IMR-90 (cell line): ENCODE results near the gene TMPRSS15. TPM values are rescaled to one million over a fixed set of nuclear protein-coding genes. Genes with fewer than 3 reads are reported as not detected.

Experiments used
- ATAC-seq: fragments of 200-7000 bp; cut with Tn5 transposase; 2 replicates; pipeline ENCODE4 v1.9.1; 2020; ENCODE audit warnings: low read depth, mild to moderate bottlenecking, moderate library complexity
- BruUV-seq: library from RNA; stranded (reverse); fragments of 400-500 nt; replicated peaks from 2 replicates; lab custom pipeline; 2021; lab: Mats Ljungman, UMichigan
- CTCF ChIA-PET: fragments of 300-600 bp; formaldehyde crosslinking; extraction: SDS; loops from one replicate; lab custom pipeline; 2021; ENCODE audit warnings: antibody characterized with exemption; lab: Yijun Ruan, JAX
- POLR2A ChIA-PET: fragments of 300-600 bp; sonication (Branson Sonifier 250); formaldehyde crosslinking; loops from one replicate; lab custom pipeline; 2022; ENCODE audit warnings: antibody characterized with exemption; ENCODE audit not compliant: unreplicated experiment; lab: Charles Lee
- DNase-seq: peaks from one replicate; pipeline ENCODE4 v3.0.0; 2013
- H2AFZ ChIP-seq: replicated peaks from 2 replicates; pipeline ENCODE3; 2013; ENCODE audit warnings: low read length, mild to moderate bottlenecking; ENCODE audit not compliant: poor library complexity
- H2AK5ac ChIP-seq: 2 replicates; pipeline ENCODE4 v1.6.1; 2013; ENCODE audit warnings: low read depth, low read length, inconsistent platforms
- H2AK9ac ChIP-seq: replicated peaks from 2 replicates; pipeline ENCODE3; 2013; ENCODE audit warnings: mild to moderate bottlenecking, low read depth, low read length, moderate library complexity; ENCODE audit not compliant: poor library complexity
- H2BK120ac ChIP-seq: 2 replicates; pipeline ENCODE4 v1.6.1; 2013; ENCODE audit warnings: low read depth, low read length, inconsistent platforms
- H2BK15ac ChIP-seq: 3 replicates; pipeline ENCODE4 v1.6.1; 2013; ENCODE audit warnings: low read depth, low read length, inconsistent platforms
- H2BK20ac ChIP-seq: 2 replicates; pipeline ENCODE4 v1.6.1; 2013; ENCODE audit warnings: low read depth, mild to moderate bottlenecking, inconsistent platforms, low read length, moderate library complexity
- H2BK5ac ChIP-seq: 2 replicates; pipeline ENCODE4 v1.6.1; 2013; ENCODE audit warnings: mild to moderate bottlenecking, low read depth, low read length, inconsistent platforms; ENCODE audit not compliant: poor library complexity, severe bottlenecking
- H3K14ac ChIP-seq: replicated peaks from 2 replicates; pipeline ENCODE4 v1.6.1; 2013; ENCODE audit warnings: low read depth, low read length, inconsistent platforms
- H3K18ac ChIP-seq: 2 replicates; pipeline ENCODE4 v1.6.1; 2013; ENCODE audit warnings: low read depth, low read length, control low read depth
- H3K23ac ChIP-seq: 2 replicates; pipeline ENCODE4 v1.6.1; 2013; ENCODE audit warnings: low read depth, low read length, inconsistent platforms
- H3K27ac ChIP-seq: 2 replicates; pipeline ENCODE4 v1.5.1; 2013; ENCODE audit warnings: mild to moderate bottlenecking, control low read depth, low read length; ENCODE audit not compliant: insufficient read depth
- H3K27me3 ChIP-seq: 2 replicates; pipeline ENCODE4 v1.6.1; 2013; ENCODE audit warnings: low read length; ENCODE audit not compliant: control insufficient read depth, insufficient read depth
- H3K36me3 ChIP-seq: 2 replicates; pipeline ENCODE4 v1.6.1; 2013; ENCODE audit warnings: low read length, mixed read lengths; ENCODE audit not compliant: control insufficient read depth, insufficient read depth
- H3K4ac ChIP-seq: 2 replicates; pipeline ENCODE4 v1.6.1; 2013; ENCODE audit warnings: low read depth, low read length, inconsistent platforms
- H3K4me1 ChIP-seq: 2 replicates; pipeline ENCODE4 v1.6.1; 2013; ENCODE audit warnings: low read length, mixed read lengths; ENCODE audit not compliant: control insufficient read depth, insufficient read depth
- H3K4me2 ChIP-seq: 2 replicates; pipeline ENCODE4 v1.6.1; 2013; ENCODE audit warnings: low read depth, mild to moderate bottlenecking, control low read depth, low read length, moderate library complexity
- H3K4me3 ChIP-seq: 2 replicates; pipeline ENCODE4 v1.5.1; 2013; ENCODE audit warnings: low read depth, mild to moderate bottlenecking, control low read depth, low read length, moderate library complexity; ENCODE audit not compliant: insufficient read depth
- H3K56ac ChIP-seq: 2 replicates; pipeline ENCODE4 v1.6.1; 2013; ENCODE audit warnings: low read length, inconsistent platforms; ENCODE audit not compliant: insufficient read depth; ENCODE audit errors: extremely low read depth
- H3K79me1 ChIP-seq, 2 experiments: 2 replicates each; pipeline ENCODE4 v1.6.1; 2013; ENCODE audit warnings: low read length in 2 of 2, inconsistent platforms in 1 of 2, low read depth in 1 of 2
- H3K9ac ChIP-seq: 2 replicates; pipeline ENCODE4 v1.6.1; 2013; ENCODE audit warnings: low read depth, low read length, control low read depth
- H3K9me1 ChIP-seq: 2 replicates; pipeline ENCODE4 v1.6.1; 2013; ENCODE audit warnings: low read length, inconsistent platforms; ENCODE audit not compliant: insufficient read depth
- H3K9me3 ChIP-seq: 2 replicates; pipeline ENCODE4 v1.6.1; 2013; ENCODE audit warnings: low read length; ENCODE audit not compliant: control insufficient read depth, insufficient read depth
- H4K20me1 ChIP-seq: 2 replicates; pipeline ENCODE4 v1.6.1; 2013; ENCODE audit warnings: low read length, inconsistent platforms; ENCODE audit not compliant: insufficient read depth
- H4K5ac ChIP-seq: 2 replicates; pipeline ENCODE4 v1.6.1; 2013; ENCODE audit warnings: mild to moderate bottlenecking, low read depth, low read length, control low read depth
- H4K8ac ChIP-seq, 2 experiments: 2 replicates each; pipeline ENCODE4 v1.6.1; 2013; ENCODE audit warnings: low read depth in 2 of 2, low read length in 2 of 2, control low read depth in 1 of 2, inconsistent platforms in 1 of 2
- H4K91ac ChIP-seq: 2 replicates; pipeline ENCODE4 v1.6.1; 2013; ENCODE audit warnings: low read depth, low read length, inconsistent platforms; ENCODE audit not compliant: insufficient read depth
- CHD1 ChIP-seq: IDR thresholded peaks from 2 replicates; pipeline ENCODE4 v1.6.1; 2012; ENCODE audit warnings: low read depth, low read length, improper control_type of control experiment
- CTCF ChIP-seq: conservative IDR thresholded peaks from 2 replicates; pipeline ENCODE4 v1.5.1; 2012; ENCODE audit warnings: mild to moderate bottlenecking, low read depth, low read length, improper control_type of control experiment
- ELK1 ChIP-seq: fragments of 150-350 bp; IDR thresholded peaks from 2 replicates; pipeline ENCODE4 v1.6.1; 2016; ENCODE audit warnings: low read depth, mild to moderate bottlenecking, low read length, moderate library complexity, borderline replicate concordance
- RCOR1 ChIP-seq: IDR thresholded peaks from 2 replicates; pipeline ENCODE4 v1.6.1; 2012; ENCODE audit warnings: mild to moderate bottlenecking, low read length, improper control_type of control experiment; ENCODE audit not compliant: insufficient replicate concordance
- WGBS, 2 experiments: methylation state at CpG; one replicate each; pipeline versions ENCODE4 v1.1.5 to v1.1.7; 2013; ENCODE audit warnings: missing lambda C conversion rate in 2 of 2; ENCODE audit not compliant: insufficient read length in 1 of 2; ENCODE audit errors: extremely low coverage in 2 of 2; 5-methylcytosine and 5-hydroxymethylcytosine counted together
- dilution Hi-C: fragments of 300-500 bp; cut with HindIII; formaldehyde crosslinking; loops from one replicate; pipeline ENCODE4 v1.14.3; 2018; ENCODE audit warnings: low sequenced_read_pairs; ENCODE audit not compliant: unreplicated experiment
- in situ Hi-C: fragments of 300-500 bp; cut with MboI; formaldehyde crosslinking; loops from 3 replicates; pipeline ENCODE4 v1.14.3; 2019; ENCODE audit warnings: low sequenced_read_pairs, inconsistent platforms, mixed read lengths
- intact Hi-C: fragments of 100-400 bp; cut with micrococcal nuclease; formaldehyde crosslinking; loops from 2 replicates; pipeline ENCODE4 v1.10.0; 2022
- polyA plus RNA-seq, 3 experiments: library from polyadenylated mRNA; depleted of rRNA; stranded (reverse); fragments of >200 nt; gene quantifications; 2 replicates each; pipeline ENCODE4 v1.2.3, GENCODE V29; 2012; ENCODE audit warnings: low replicate concordance in 1 of 3
- total RNA-seq: library from RNA; depleted of rRNA; stranded (reverse); fragments of >200 nt; gene quantifications from 2 replicates; pipeline ENCODE4 v1.2.3, GENCODE V29; 2012

The TMPRSS15 gene
- total and polyA plus RNA-seq, 2 of the 4 experiments (the other 2 are of a cell fraction), result not detected

- H3K27me3 ChIP-seq, result no peaks in the 10 kb centered on the region
- intact Hi-C loops, result no loop called here
- H3K79me1 ChIP-seq, result no peaks in the 10 kb centered on the region
- H3K4me2 ChIP-seq, result no peak overlapping the region
- H2AFZ ChIP-seq, result no peak overlapping the region
- no peak overlapping the region for H3K4ac ChIP-seq
- DNase-seq, result no peak
- peaks cover 8% of the 10 kb centered on the region for H3K9me3 ChIP-seq
- no peak overlapping the region for H4K91ac ChIP-seq
- H2BK5ac ChIP-seq, result no peak overlapping the region
- TF ChIP-seq RCOR1 (no peak), CTCF (no peak), ELK1 (no peak), CHD1 (no peak)
- no peaks in the 10 kb centered on the region for H3K4me1 ChIP-seq
- no peak overlapping the region for H3K9ac ChIP-seq
- no peak overlapping the region for H3K4me3 ChIP-seq
- H4K20me1 ChIP-seq, result no peaks in the 10 kb centered on the region
- no peak overlapping the region for H2BK20ac ChIP-seq
- no peak for ATAC-seq
- no peak overlapping the region for H4K8ac ChIP-seq
- no peak overlapping the region for H3K23ac ChIP-seq
- no peak overlapping the region for H3K56ac ChIP-seq
- no peak overlapping the region for H2AK9ac ChIP-seq
- no peaks in the 10 kb centered on the region for H3K9me1 ChIP-seq
- no peak overlapping the region for H2AK5ac ChIP-seq
- H2BK120ac ChIP-seq, result no peak overlapping the region
- H3K14ac ChIP-seq, result no peak overlapping the region
- in situ Hi-C loops, result no loop called here
- H3K18ac ChIP-seq, result no peak overlapping the region
- H2BK15ac ChIP-seq, result no peak overlapping the region
- CTCF ChIA-PET, result no interaction called here
- dilution Hi-C loops, result no loop called here
- no peaks in the 10 kb centered on the region for H3K36me3 ChIP-seq
- H3K27ac ChIP-seq, result no peak overlapping the region
- no CpG with 5 or more reads among the region's 2 CpGs for WGBS, 2 experiments
- POLR2A ChIA-PET, result no interaction called here
- no peak overlapping the region for H4K5ac ChIP-seq
- no TSS peak for BruUV-seq
These were observed 15.6 kb downstream of the TMPRSS15 start for GRCh38 chr21:18387994-18388393.
